ENCODE measurements around the gene OR4D1. TPM values are rescaled to one million over a fixed set of nuclear protein-coding genes. Genes with fewer than 3 reads are reported as not detected.

OR4D1 gene
- polyA plus RNA-seq, 10 donors, result 0.09 TPM; not detected in 9

GRCh38 chr17:58193641-58194255 lies 45.6 kb downstream of the OR4D1 start:
- DNase-seq, result no peak

- DNase-seq, result no peak
Measured at GRCh38 chr17:58195518-58196123, 47.4 kb downstream of the OR4D1 start.

- no peak for DNase-seq
Measured at GRCh38 chr17:58196610-58197009, 48.4 kb downstream of the OR4D1 start.

- DNase-seq, result peak; percentile 6 to 24 (median 10)
Measured at GRCh38 chr17:58200024-58200633, 51.9 kb downstream of the OR4D1 start.

- DNase-seq, result no peak
Measured at GRCh38 chr17:58202859-58203258, 54.7 kb downstream of the OR4D1 start.

GRCh38 chr17:58204796-58205195 lies 56.6 kb downstream of the OR4D1 start:
- peak in 1 of 3 donors; percentile 13 for DNase-seq

GRCh38 chr17:58205936-58206335 lies 57.8 kb downstream of the OR4D1 start:
- no peak for DNase-seq

GRCh38 chr17:58207451-58207850 lies 59.3 kb downstream of the OR4D1 start:
- no peak for DNase-seq

GRCh38 chr17:58208344-58208743 lies 60.2 kb downstream of the OR4D1 start:
- DNase-seq, result no peak

Other genes starting within 250 kb of the OR4D1 start
- 10 to 100 TPM; 42.2 to 57.2 (median 47.8) TPM for gene CUEDC1, start 193.0 kb upstream of the OR4D1 start, polyA plus RNA-seq (ENCODE audit: insufficient read length in 10 of 10)
- gene VEZF1, start 160.1 kb upstream of the OR4D1 start, polyA plus RNA-seq (ENCODE audit: insufficient read length in 10 of 10), result 10 to 100 TPM; 43.1 to 56.6 (median 51.5) TPM
- 100 to 1,000 TPM; 164 to 237 (median 177) TPM for gene SRSF1, start 141.1 kb upstream of the OR4D1 start, polyA plus RNA-seq (ENCODE audit: insufficient read length in 10 of 10)
- gene DYNLL2, start 65.0 kb upstream of the OR4D1 start, polyA plus RNA-seq (ENCODE audit: insufficient read length in 10 of 10), result 10 to 100 TPM; 33.2 to 48.9 (median 41.1) TPM
- not detected for gene OR4D2, start 18.6 kb downstream of the OR4D1 start, polyA plus RNA-seq (ENCODE audit: insufficient read length in 10 of 10)
- gene EPX, start 44.3 kb downstream of the OR4D1 start, polyA plus RNA-seq (ENCODE audit: insufficient read length in 10 of 10), result under 1 TPM; 0.15 to 0.75 (median 0.35) TPM
- 10 to 100 TPM; 11.5 to 26.1 (median 14.9) TPM for gene MKS1, start 70.9 kb downstream of the OR4D1 start, polyA plus RNA-seq (ENCODE audit: insufficient read length in 10 of 10)
- under 1 TPM in 9 of 10 donors, not detected in 1; 0.07 to 0.29 (median 0.17) TPM for gene LPO, start 90.2 kb downstream of the OR4D1 start, polyA plus RNA-seq (ENCODE audit: insufficient read length in 10 of 10)
- gene MPO, start 132.6 kb downstream of the OR4D1 start, polyA plus RNA-seq (ENCODE audit: insufficient read length in 10 of 10), result 10 to 100 TPM in 3 of 10 donors, 1 to 10 TPM in 7; 4.1 to 17.8 (median 7.6) TPM
- 1 to 10 TPM; 3.3 to 6.8 (median 4.3) TPM for gene TSPOAP1, start 180.4 kb downstream of the OR4D1 start, polyA plus RNA-seq (ENCODE audit: insufficient read length in 10 of 10)
- 10 to 100 TPM; 68.9 to 98.0 (median 82.9) TPM for gene SUPT4H1, start 203.8 kb downstream of the OR4D1 start, polyA plus RNA-seq (ENCODE audit: insufficient read length in 10 of 10)

Measured in muscle of back (tissue), 11 donors.